Fibroblast of lung (primary cell): ENCODE results near the gene SFSWAP. TPM values are rescaled to one million over a fixed set of nuclear protein-coding genes. Genes with fewer than 3 reads are reported as not detected.

ENCODE experiments used
- DNase-seq, 2 donors: peaks; one replicate each; pipeline versions ENCODE4 v3.0.0 to v3.0.0-alpha.2; 2010; ENCODE audit warnings: low read depth in 2 of 2
- H2AFZ ChIP-seq: 2 replicates; pipeline ENCODE4 v1.5.1; 2012; ENCODE audit warnings: low read length, control low read depth, inconsistent platforms
- H3K27ac ChIP-seq: 2 replicates; pipeline ENCODE4 v1.5.1; 2011; ENCODE audit warnings: low read length, control low read depth; ENCODE audit not compliant: insufficient read depth
- H3K27me3 ChIP-seq: 2 replicates; pipeline ENCODE4 v1.5.1; 2011; ENCODE audit warnings: mild to moderate bottlenecking, low read length; ENCODE audit not compliant: control insufficient read depth, insufficient read depth
- H3K36me3 ChIP-seq: 2 replicates; pipeline ENCODE4 v1.5.1; 2011; ENCODE audit warnings: low read length; ENCODE audit not compliant: control insufficient read depth, insufficient read depth
- H3K4me1 ChIP-seq: 2 replicates; pipeline ENCODE4 v1.5.1; 2011; ENCODE audit warnings: low read length; ENCODE audit not compliant: control insufficient read depth, insufficient read depth; ENCODE audit errors: extremely low read depth
- H3K4me2 ChIP-seq: 2 replicates; pipeline ENCODE4 v1.5.1; 2011; ENCODE audit warnings: low read length, control low read depth; ENCODE audit not compliant: insufficient read depth; ENCODE audit errors: extremely low read depth
- H3K4me3 ChIP-seq, 4 experiments: fragments of 200-600 bp in 1 of 4; sonication (generic) in 1 of 4; replicated peaks in 1 of 4; 2 replicates each; pipeline ENCODE4 v1.5.1; 2011 to 2016; ENCODE audit warnings: low read length in 4 of 4, low read depth in 3 of 4, mild to moderate bottlenecking in 3 of 4, control low read depth in 2 of 4, inconsistent platforms in 1 of 4, mixed read lengths in 1 of 4; ENCODE audit not compliant: insufficient read depth in 1 of 4; ENCODE audit errors: control extremely low read depth in 1 of 4
- H3K79me2 ChIP-seq: 2 replicates; pipeline ENCODE4 v1.5.1; 2012; ENCODE audit warnings: mild to moderate bottlenecking, low read length, inconsistent platforms; ENCODE audit not compliant: control insufficient read depth, insufficient read depth
- H3K9ac ChIP-seq: 2 replicates; pipeline ENCODE4 v1.5.1; 2011; ENCODE audit warnings: mild to moderate bottlenecking, low read length, control low read depth; ENCODE audit not compliant: insufficient read depth
- H3K9me3 ChIP-seq: 2 replicates; pipeline ENCODE4 v1.5.1; 2012; ENCODE audit warnings: low read depth, low read length; ENCODE audit not compliant: control insufficient read depth, insufficient read depth
- H4K20me1 ChIP-seq: 2 replicates; pipeline ENCODE4 v1.5.1; 2011; ENCODE audit warnings: low read length; ENCODE audit not compliant: control insufficient read depth, insufficient read depth; ENCODE audit errors: extremely low read depth
- EZH2 ChIP-seq: IDR thresholded peaks from 2 replicates; pipeline ENCODE4 v1.5.1; 2012; ENCODE audit warnings: low read length, control low read depth, mild to moderate bottlenecking; ENCODE audit errors: missing control alignments
- polyA plus RNA-seq, 2 donors: library from polyadenylated mRNA; depleted of rRNA in 1 of 2; stranded (reverse) in 1 of 2; unstranded in 1 of 2; fragments of >200 nt; gene quantifications; 2 replicates each; pipeline ENCODE4 v1.2.1, GENCODE V29; 2011 to 2012; ENCODE audit warnings: missing spikeins in 1 of 2
- total RNA-seq: library from RNA; depleted of rRNA; stranded (reverse); fragments of >200 nt; gene quantifications from 2 replicates; pipeline ENCODE4 v1.2.1, GENCODE V29; 2014
- TF ChIP-seq, protein P1 (sequence below), 2 donors: IDR thresholded peaks in 1 of 2; conservative IDR thresholded peaks in 1 of 2; 1 replicate in 1 of 2; 2 replicates in 1 of 2; pipeline ENCODE4 v1.5.1; 2011 to 2012; ENCODE audit warnings: low read length in 2 of 2, control low read depth in 1 of 2, inconsistent platforms in 1 of 2, low read depth in 1 of 2, mild to moderate bottlenecking in 1 of 2

Gene SFSWAP
- total and polyA plus RNA-seq, 2 donors (not counting 1 experiment from before 2014, with no cell fraction given), result 9.9 to 23.3 TPM

DNA sequence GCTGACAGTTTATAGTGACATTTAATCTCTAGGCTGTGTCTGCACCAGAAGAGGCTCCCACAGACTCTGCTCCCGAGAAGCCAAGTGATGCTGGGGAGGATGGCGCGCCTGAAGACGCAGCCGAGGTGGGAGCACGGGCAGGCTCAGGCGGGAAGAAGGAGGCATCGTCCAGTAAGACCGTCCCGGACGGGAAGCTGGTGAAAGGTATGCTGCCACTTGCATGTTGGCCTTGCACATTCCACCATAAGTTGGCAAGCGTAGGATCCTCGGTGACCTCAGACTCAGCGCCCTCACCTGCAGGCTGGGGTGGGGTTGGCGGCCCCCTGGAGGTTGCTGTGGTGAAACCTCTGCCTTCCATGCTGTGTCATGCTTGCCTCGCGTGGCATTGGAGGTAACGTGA, 45.6 kb downstream of the SFSWAP start:
- no peak overlapping the region for H3K4me3 ChIP-seq
- H3K79me2 ChIP-seq, result no peaks in the 10 kb centered on the region
- no peaks in the 10 kb centered on the region for H3K9me3 ChIP-seq
- H3K9ac ChIP-seq, result no peak overlapping the region
- H4K20me1 ChIP-seq, result no peaks in the 10 kb centered on the region
- no peak overlapping the region for H3K4me2 ChIP-seq
- H3K4me1 ChIP-seq, result no peaks in the 10 kb centered on the region
- no peak overlapping the region for H2AFZ ChIP-seq
- DNase-seq, result no peak
- H3K27me3 ChIP-seq, result no peaks in the 10 kb centered on the region
- no peak for TF ChIP-seq EZH2
- TF ChIP-seq, protein P1, sequence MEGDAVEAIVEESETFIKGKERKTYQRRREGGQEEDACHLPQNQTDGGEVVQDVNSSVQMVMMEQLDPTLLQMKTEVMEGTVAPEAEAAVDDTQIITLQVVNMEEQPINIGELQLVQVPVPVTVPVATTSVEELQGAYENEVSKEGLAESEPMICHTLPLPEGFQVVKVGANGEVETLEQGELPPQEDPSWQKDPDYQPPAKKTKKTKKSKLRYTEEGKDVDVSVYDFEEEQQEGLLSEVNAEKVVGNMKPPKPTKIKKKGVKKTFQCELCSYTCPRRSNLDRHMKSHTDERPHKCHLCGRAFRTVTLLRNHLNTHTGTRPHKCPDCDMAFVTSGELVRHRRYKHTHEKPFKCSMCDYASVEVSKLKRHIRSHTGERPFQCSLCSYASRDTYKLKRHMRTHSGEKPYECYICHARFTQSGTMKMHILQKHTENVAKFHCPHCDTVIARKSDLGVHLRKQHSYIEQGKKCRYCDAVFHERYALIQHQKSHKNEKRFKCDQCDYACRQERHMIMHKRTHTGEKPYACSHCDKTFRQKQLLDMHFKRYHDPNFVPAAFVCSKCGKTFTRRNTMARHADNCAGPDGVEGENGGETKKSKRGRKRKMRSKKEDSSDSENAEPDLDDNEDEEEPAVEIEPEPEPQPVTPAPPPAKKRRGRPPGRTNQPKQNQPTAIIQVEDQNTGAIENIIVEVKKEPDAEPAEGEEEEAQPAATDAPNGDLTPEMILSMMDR (conservative IDR thresholded peaks at IDR 0.05 in 1 of 2, IDR thresholded peaks at IDR 0.05 in 1 of 2; ENCODE audit: low read depth in 1 of 2, low read length in 2 of 2), result no peak
- H3K27ac ChIP-seq, result no peak overlapping the region
- H3K36me3 ChIP-seq, result peaks cover 21% of the 10 kb centered on the region

DNA sequence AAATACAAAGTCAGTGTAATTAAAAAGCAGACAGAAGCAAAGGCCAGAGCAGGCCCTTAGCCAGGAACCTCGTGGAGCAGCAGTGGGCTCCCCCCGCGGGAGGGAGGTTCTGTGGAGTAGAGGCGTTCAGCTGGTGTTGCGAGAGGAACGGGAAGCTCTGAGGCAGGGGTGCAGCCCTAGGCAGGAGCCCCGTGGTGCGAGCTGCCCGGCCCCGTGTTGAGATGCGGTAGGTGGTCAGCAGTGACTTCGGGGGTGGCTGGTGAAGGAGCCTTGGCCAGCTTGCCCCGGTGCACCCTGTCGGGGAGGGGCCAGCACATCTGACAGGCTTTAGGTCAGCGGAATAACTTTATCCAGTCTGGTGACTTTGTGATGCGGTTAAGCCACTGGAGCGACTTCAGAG, 46.2 kb downstream of the SFSWAP start:
- H2AFZ ChIP-seq, result no peak overlapping the region
- DNase-seq, result no peak
- no peaks in the 10 kb centered on the region for H3K9me3 ChIP-seq
- H3K27ac ChIP-seq, result no peak overlapping the region
- peaks cover 23% of the 10 kb centered on the region for H3K36me3 ChIP-seq
- H3K27me3 ChIP-seq, result no peaks in the 10 kb centered on the region
- H3K4me1 ChIP-seq, result no peaks in the 10 kb centered on the region
- H3K79me2 ChIP-seq, result no peaks in the 10 kb centered on the region
- no peak overlapping the region for H3K4me2 ChIP-seq
- no peak overlapping the region for H3K4me3 ChIP-seq
- no peak overlapping the region for H3K9ac ChIP-seq
- TF ChIP-seq, protein P1 (conservative IDR thresholded peaks at IDR 0.05 in 1 of 2, IDR thresholded peaks at IDR 0.05 in 1 of 2; ENCODE audit: low read depth in 1 of 2, low read length in 2 of 2), result no peak
- TF ChIP-seq EZH2, result no peak
- H4K20me1 ChIP-seq, result no peaks in the 10 kb centered on the region

DNA sequence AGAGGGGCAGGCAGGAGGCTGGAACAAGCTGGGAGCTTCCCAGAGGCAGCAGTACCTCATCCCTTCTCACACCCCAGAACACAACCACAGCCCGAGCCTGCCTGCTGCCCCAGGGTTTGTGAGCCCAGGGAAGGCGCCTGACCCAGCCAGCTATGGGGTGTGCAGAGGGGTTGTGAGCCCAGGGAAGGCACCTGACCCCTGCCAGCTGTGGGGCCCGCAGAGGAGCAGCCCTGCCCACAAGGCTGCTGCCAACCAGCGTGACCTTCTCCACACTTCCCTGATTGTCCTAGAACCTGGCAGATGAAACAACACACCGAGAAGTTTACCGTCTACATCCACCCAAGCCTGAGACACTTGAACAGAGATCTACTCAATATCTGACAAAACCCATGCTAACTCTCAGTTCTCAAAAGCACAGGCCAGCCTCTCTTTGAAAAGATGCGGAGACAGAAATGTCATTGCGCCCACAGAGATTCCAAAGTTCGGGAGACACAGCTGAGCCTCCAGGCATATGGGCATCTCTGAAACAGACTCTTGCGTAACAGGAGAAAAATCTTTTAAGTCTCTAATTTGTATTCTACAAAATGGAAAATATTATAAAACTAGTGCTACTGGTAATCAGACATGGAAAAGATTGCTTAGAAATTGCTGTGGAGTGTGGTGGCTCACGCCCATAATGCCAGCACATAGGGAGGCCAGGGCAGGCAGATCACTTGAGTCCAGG, 47.3 kb downstream of the SFSWAP start:
- DNase-seq, result no peak
- Histone ChIP-seq H3K9ac (no peak overlapping the region), H3K27ac (no peak overlapping the region), H4K20me1 (no peaks in the 10 kb centered on the region), H3K4me3 (no peak overlapping the region), H3K4me2 (no peak overlapping the region), H2AFZ (no peak overlapping the region), H3K27me3 (no peaks in the 10 kb centered on the region), H3K4me1 (no peaks in the 10 kb centered on the region), H3K79me2 (no peaks in the 10 kb centered on the region), H3K9me3 (no peaks in the 10 kb centered on the region), H3K36me3 (peaks cover 17% of the 10 kb centered on the region)
- no peak for TF ChIP-seq EZH2
